OCI-LY3 (cell line): ENCODE measurements around the gene CCL23.

Experiments
- H2AFZ ChIP-seq: fragments of 200-600, 300-600 bp; shearing (Covaris generic); 2 replicates; pipeline ENCODE4 v1.6.0; 2014; ENCODE audit warnings: antibody characterized with exemption, low read depth, low read length
- H3K27ac ChIP-seq: fragments of 200-600, 300-600 bp; sonication (generic); 2 replicates; pipeline ENCODE4 v1.5.1; 2014; ENCODE audit warnings: mild to moderate bottlenecking, low read length, moderate library complexity, mixed read lengths
- H3K27me3 ChIP-seq: fragments of 200-600, 300-600 bp; sonication (generic); 2 replicates; pipeline ENCODE4 v1.6.1; 2014; ENCODE audit warnings: low read depth, low read length, mixed read lengths
- H3K36me3 ChIP-seq: fragments of 200-600, 300-600 bp; sonication (generic); replicated peaks from 2 replicates; pipeline ENCODE3; 2014; ENCODE audit warnings: low read depth, low read length, mixed read lengths
- H3K4me1 ChIP-seq: fragments of 300-600, 200-600 bp; sonication (generic); 2 replicates; pipeline ENCODE4 v1.6.1; 2014; ENCODE audit warnings: low read length, mixed read lengths
- H3K4me2 ChIP-seq: fragments of 200-600, 300-600 bp; sonication (generic); 2 replicates; pipeline ENCODE4 v1.6.1; 2014; ENCODE audit warnings: low read length, mixed read lengths
- H3K4me3 ChIP-seq: fragments of 300-600, 200-600 bp; sonication (generic); 2 replicates; pipeline ENCODE4 v1.5.1; 2014; ENCODE audit warnings: antibody characterized with exemption, mild to moderate bottlenecking, low read length, moderate library complexity
- H3K79me2 ChIP-seq: fragments of 300-600, 200-600 bp; shearing (Covaris generic); 2 replicates; pipeline ENCODE4 v1.6.1; 2014; ENCODE audit warnings: mild to moderate bottlenecking, low read length, mixed read lengths
- H3K9ac ChIP-seq: fragments of 300-600, 200-600 bp; shearing (Covaris generic); 2 replicates; pipeline ENCODE4 v1.6.0; 2014; ENCODE audit warnings: mild to moderate bottlenecking, low read length, moderate library complexity
- H3K9me3 ChIP-seq: fragments of 200-600, 300-600 bp; shearing (Covaris generic); 2 replicates; pipeline ENCODE4 v1.6.1; 2014; ENCODE audit warnings: low read length, mixed read lengths; ENCODE audit not compliant: insufficient read depth
- H4K20me1 ChIP-seq: fragments of 200-600, 300-600 bp; sonication (generic); 2 replicates; pipeline ENCODE4 v1.6.1; 2016; ENCODE audit warnings: low read length, mixed read lengths; ENCODE audit not compliant: insufficient read depth
- CTCF ChIP-seq: fragments of 200-600, 300-600 bp; sonication (generic); IDR thresholded peaks from 2 replicates; pipeline ENCODE4 v1.5.1; 2014; ENCODE audit warnings: antibody characterized with exemption, low read length, low read depth
- EZH2phosphoT487 ChIP-seq: fragments of 200-600 bp; shearing (Covaris generic); IDR thresholded peaks from 2 replicates; pipeline ENCODE4 v1.6.1; 2018; ENCODE audit warnings: antibody characterized with exemption, mixed run types, low read depth

The CCL23 gene

GRCh38 chr17:35986643-35987042 is 31.1 kb downstream of the CCL23 start, which contains the start of gene CCL14:
TSS of gene CCL14 (minus strand) at chr17:35986729. CDS start at chr17:35986649, 80 bp downstream.
- no peak for TF ChIP-seq EZH2phosphoT487
- TF ChIP-seq CTCF, result no peak
- H3K4me3 ChIP-seq, result no peak within 1 kb of the TSS
- H3K9me3 ChIP-seq, result peaks cover 8% of the 10 kb centered on the region; the same call in 1 of the 2 replicates
- H3K27ac ChIP-seq, result no peak within 1 kb of the TSS
- H3K4me2 ChIP-seq, result no peak within 1 kb of the TSS
- H3K27me3 ChIP-seq, result peaks cover 66% of the 10 kb centered on the region
- H4K20me1 ChIP-seq, result no peaks in the 10 kb centered on the region
- no peaks in the 10 kb centered on the region for H3K4me1 ChIP-seq
- no peaks in the 10 kb centered on the region for H3K79me2 ChIP-seq
- no peak within 1 kb of the TSS for H2AFZ ChIP-seq
- H3K9ac ChIP-seq, result no peak within 1 kb of the TSS
- H3K36me3 ChIP-seq, result no peaks in the 10 kb centered on the region

GRCh38 chr17:35984140-35984539 is 33.6 kb downstream of the CCL23 start:
- Histone ChIP-seq H3K27ac (no peak overlapping the region), H2AFZ (no peak overlapping the region), H3K4me2 (no peak overlapping the region), H3K79me2 (no peaks in the 10 kb centered on the region), H3K9ac (no peak overlapping the region), H4K20me1 (no peaks in the 10 kb centered on the region), H3K4me3 (no peak overlapping the region), H3K27me3 (peaks cover 73% of the 10 kb centered on the region), H3K9me3 (peaks cover 7% of the 10 kb centered on the region; the same call in 1 of the 2 replicates), H3K4me1 (no peaks in the 10 kb centered on the region), H3K36me3 (no peaks in the 10 kb centered on the region)
- no peak for TF ChIP-seq CTCF
- TF ChIP-seq EZH2phosphoT487, result no peak

- H4K20me1 ChIP-seq, result no peaks in the 10 kb centered on the region
- H3K4me1 ChIP-seq, result peaks cover 8% of the 10 kb centered on the region
- no peaks in the 10 kb centered on the region for H3K9me3 ChIP-seq
- H2AFZ ChIP-seq, result no peak overlapping the region
- no peaks in the 10 kb centered on the region for H3K79me2 ChIP-seq
- H3K36me3 ChIP-seq, result no peaks in the 10 kb centered on the region
- TF ChIP-seq EZH2phosphoT487, result no peak
- TF ChIP-seq CTCF, result no peak
- no peak overlapping the region for H3K4me2 ChIP-seq
- peaks cover 69% of the 10 kb centered on the region for H3K27me3 ChIP-seq
- no peak overlapping the region for H3K9ac ChIP-seq
- no peak overlapping the region for H3K27ac ChIP-seq
- H3K4me3 ChIP-seq, result no peak overlapping the region
Measured at GRCh38 chr17:35982409-35983191, 35.2 kb downstream of the CCL23 start.

GRCh38 chr17:35981908-35982330 is 35.9 kb downstream of the CCL23 start:
- H3K79me2 ChIP-seq, result no peaks in the 10 kb centered on the region
- no peak overlapping the region for H3K4me3 ChIP-seq

More at GRCh38 chr17:35981908-35982330, 35.9 kb downstream of the CCL23 start:
- no peak overlapping the region for H2AFZ ChIP-seq
- H4K20me1 ChIP-seq, result no peaks in the 10 kb centered on the region
- peaks cover 14% of the 10 kb centered on the region for H3K4me1 ChIP-seq
- no peaks in the 10 kb centered on the region for H3K36me3 ChIP-seq
- H3K27me3 ChIP-seq, result peaks cover 63% of the 10 kb centered on the region
- no peak overlapping the region for H3K27ac ChIP-seq
- H3K9ac ChIP-seq, result no peak overlapping the region
- TF ChIP-seq EZH2phosphoT487 (no peak), CTCF (peak; percentile 69)
- H3K9me3 ChIP-seq, result no peaks in the 10 kb centered on the region
- H3K4me2 ChIP-seq, result no peak overlapping the region
